DMS 273 (cell line): Measurements from ENCODE around the gene SMAD2.
"Not testable (repeated sequence)": the region's sequence is repeated elsewhere in the genome, so short reads cannot be mapped to it uniquely, and the experiment has no call there.

ENCODE experiments used
- DNase-seq: peaks from one replicate; lab custom pipeline; 2025; ENCODE audit not compliant: unreplicated experiment; lab: John Stamatoyannopoulos, UW

SMAD2 gene

DNA sequence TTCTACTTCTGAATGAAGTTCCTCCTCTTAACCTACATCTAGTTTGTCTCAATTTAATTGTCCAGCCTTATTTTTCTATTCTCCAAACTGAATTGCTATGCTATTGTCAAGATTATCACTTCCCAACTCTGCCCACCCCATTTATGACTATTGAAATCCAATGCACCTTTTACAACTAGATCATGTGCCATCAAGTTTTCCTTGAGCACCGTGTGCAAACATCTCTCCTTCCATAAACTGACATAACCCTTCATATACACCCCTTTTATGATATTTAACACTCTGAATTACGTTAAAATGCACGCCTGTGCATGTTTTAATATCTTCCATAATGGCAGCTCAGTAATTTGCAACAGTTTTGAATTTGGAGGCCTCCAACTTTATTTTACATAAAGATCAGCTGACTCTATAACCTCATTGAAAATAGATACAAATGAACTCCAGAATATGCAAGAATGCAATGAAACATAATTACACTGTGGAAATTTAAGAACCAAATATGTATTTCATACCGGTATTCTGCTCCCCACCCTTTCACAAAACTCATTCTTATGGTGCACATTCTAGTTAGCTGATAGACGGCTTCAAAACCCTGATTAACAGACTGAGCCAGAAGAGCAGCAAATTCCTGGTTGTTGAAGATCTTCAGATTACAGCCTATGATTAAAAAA lies 85.5 kb downstream of the SMAD2 start:
- DNase-seq, result no peak

DNA sequence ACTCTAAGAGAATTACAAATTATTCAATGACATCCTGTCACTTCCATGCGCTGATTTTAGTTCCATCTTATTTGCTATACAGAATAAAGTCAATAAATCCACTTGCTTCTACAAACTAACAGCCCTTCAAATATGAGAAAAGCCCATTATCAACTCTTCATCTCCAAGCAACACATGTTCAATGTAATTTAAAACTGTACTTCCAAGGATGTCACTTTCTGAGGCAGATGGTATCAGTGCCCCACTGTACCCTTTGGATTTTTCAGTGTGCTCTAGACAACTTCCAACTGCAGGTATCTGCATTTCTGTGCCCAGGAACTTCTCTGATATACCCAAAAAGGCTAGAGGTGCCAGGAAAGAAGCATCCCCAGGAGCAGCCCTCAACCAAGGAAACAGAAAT lies 87.6 kb downstream of the SMAD2 start:
- peak; percentile 29 for DNase-seq

DNA sequence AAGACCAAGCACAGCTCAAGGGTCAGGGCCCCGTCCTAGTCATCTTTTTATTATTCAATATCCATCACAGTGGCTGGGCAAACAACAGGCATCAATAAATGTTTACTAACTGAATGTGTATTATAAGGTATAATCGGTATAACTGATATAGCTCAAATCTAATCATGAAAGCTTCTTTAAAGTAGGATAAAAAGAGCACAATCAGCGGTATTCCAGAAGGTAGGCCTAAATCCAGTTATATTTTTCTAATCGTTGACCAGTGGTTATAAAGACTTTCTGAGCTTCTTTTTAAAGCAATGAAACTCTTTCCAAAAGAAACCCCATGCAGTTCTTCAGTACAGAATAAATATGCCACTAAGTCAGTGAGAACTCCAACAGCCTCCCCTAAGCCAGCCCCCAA lies 92.1 kb downstream of the SMAD2 start:
- no peak for DNase-seq

GRCh38 chr18:47832348-47832747 lies 98.1 kb downstream of the SMAD2 start:
- DNase-seq, result no peak

GRCh38 chr18:47831351-47831750 lies 99.1 kb downstream of the SMAD2 start:
- no peak for DNase-seq

GRCh38 chr18:47830772-47831171 lies 99.7 kb downstream of the SMAD2 start:
- no peak for DNase-seq

GRCh38 chr18:47829831-47830230 lies 100.6 kb downstream of the SMAD2 start:
- no peak for DNase-seq

DNA sequence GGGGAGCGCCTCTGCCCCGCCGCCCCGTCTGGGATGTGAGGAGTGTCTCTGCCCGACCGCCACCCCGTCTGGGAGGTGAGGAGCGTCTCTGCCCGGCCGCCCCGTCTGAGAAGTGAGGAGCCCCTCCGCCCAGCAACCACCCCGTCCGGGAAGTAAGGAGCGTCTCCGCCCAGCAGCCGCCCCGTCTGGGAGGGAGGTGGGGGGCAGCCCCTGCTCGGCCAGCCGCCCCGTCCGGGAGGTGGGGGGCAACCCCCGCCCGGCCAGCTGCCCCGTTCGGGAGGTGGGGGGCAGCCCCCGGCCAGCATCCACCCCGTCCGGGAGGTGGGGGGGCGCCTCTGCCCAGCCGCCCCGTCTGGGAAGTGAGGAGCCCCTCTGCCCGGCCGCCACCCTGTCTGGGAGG lies 102.4 kb downstream of the SMAD2 start:
- not testable (repeated sequence) for DNase-seq

DNA sequence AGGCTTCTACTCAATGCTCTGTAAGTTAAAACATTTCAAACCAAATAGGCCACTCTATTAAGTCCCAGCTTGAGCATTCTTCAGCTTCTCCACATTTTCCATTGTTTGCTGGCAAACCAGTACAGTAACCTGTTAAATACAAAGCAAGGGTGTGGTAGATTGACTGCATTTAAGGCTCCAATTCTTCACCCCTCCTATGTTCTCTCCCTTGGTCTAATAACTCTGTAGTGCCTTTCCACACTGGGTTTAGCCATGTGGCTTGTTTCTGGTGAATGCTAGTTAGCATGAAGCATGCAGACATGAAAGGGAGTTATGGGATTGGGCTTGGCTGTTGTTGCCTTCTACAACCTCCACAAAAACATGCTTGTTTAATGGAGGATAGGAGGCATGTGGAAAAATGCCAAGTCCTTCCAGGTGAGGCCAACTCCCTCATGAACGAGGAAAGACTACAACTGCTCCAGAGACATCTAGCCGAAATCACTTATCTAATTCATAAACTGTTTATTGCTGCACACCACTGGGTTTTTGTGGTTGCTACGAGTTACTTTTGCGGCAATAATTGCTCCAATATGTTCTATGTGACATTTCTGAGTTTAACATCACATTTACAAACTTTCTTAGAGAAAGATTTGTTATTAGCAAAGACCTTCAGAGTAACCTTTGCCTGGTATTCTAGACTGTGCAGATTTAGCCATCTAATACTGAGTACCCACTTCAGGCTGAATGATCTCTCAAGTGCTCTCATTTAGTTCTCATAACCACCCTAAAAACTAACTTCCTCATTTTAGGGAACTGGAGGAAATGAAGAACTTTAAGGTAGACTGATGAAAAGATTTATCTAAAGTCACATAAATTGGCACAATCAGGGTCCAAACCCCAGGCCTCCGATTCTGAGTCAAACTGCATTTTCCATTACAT lies 104.0 kb downstream of the SMAD2 start:
- no peak for DNase-seq

GRCh38 chr18:47821314-47821713 lies 109.1 kb downstream of the SMAD2 start:
- no peak for DNase-seq

DNA sequence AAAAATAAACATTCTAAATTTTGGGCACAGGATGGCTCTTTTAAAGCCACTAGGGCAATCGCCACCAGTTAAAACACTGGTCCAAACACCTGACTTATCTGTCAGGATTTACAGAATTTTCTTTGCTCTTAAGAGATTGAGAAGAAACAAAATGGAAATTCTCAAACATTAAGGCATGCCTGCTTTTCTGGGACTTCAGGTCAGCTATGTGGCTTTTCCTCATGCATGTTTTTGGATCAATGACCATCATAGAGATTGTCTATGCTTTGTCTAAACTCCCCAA lies 112.7 kb downstream of the SMAD2 start:
- no peak for DNase-seq

GRCh38 chr18:47817017-47817794 lies 113.3 kb downstream of the SMAD2 start:
- no peak for DNase-seq

- DNase-seq, result no peak
Observed at GRCh38 chr18:47815486-47816270, 114.8 kb downstream of the SMAD2 start.

DNA sequence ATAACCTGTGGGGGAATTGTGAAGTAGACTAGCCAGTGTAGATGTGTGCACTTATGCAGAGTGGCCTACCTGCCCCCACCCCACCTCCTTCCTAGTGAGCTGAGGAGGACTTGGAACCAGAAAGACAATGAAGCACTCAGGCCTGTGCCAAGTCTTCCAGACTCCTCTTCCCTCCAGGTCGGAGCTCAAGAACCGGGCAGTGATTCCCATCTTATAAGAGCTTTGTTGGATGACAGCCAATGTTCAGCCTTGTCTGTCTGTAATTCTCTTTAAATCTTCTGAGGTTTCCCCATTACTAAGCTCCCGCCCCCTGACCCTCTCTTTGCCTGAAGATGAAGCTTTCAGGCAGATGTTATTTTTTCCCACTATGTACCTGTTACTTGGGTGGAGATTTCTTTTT lies 121.0 kb downstream of the SMAD2 start:
- peak; percentile 44 for DNase-seq

GRCh38 chr18:47802802-47803201 lies 127.7 kb downstream of the SMAD2 start:
- DNase-seq, result no peak

GRCh38 chr18:47801817-47802216 lies 128.6 kb downstream of the SMAD2 start:
- DNase-seq, result no peak

DNA sequence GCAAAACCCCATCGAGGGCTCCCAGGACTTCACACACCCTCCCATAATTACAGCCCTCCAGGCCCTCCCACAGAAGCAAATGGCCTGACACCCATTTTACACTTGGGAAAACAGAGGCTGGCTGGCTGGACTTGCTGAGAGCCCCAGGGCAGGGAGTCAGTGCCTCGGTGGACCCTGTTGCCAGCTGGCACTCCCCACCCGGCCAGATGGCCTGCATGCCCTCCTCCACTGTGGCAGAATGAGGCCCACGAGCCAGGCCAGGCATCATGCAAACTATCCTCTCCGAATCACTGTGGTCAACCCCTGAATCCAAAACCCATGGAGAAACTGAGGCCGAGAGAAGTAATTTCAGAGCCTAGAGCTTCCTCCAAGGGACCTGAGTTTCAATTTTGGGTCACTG lies 129.7 kb downstream of the SMAD2 start:
- DNase-seq, result no peak

GRCh38 chr18:47800248-47800647 lies 130.2 kb downstream of the SMAD2 start:
- no peak for DNase-seq

GRCh38 chr18:47799376-47799775 lies 131.1 kb downstream of the SMAD2 start:
- DNase-seq, result no peak

GRCh38 chr18:47798366-47798765 lies 132.1 kb downstream of the SMAD2 start:
- no peak for DNase-seq

DNA sequence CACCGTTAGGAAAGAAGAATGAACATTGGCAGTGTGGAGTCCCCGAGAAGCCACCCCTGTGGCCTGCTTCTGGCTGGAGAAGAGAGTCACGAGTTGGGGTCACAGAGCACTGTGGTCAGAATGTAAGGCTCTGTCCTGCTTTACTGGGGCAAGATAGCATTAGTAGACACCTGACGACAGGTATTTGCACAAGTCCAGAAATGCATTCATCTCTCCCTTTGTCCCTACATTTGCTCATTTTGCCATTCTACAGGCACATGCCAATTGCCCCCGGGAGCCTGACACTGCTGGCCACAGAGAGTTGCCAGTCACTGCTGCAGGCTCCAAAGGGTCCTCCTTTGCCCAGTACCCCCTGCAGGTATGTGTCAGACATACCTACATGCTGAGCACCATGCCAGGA lies 133.3 kb downstream of the SMAD2 start:
- no peak for DNase-seq
